ENCODE results near the gene DTX1.

DTX1 gene

DNA sequence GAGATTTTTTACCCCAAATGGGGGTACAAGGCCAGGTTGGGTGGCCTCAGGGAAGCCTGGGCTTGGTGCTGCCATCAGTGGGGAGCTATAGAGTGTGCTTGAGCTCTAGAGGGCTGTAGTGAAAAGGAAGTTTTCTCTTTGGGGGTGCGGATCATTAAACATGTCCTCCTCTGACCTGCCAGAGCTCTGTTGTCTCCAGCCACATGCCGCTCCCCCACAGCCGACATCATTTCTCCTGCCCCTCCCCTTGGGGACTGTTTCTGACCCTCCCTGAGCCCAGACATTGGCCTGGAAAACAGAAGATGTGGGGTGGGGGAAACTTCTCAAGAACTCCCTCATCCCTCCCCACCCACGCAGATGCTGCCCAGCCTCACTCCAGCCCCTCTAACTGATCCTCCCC is 25.3 kb downstream of the DTX1 start:
- Histone ChIP-seq H3K27me3 (ENCODE audit: control insufficient read depth, low read length) (no peaks in the 10 kb centered on the region), H4K20me1 (ENCODE audit: control insufficient read depth, insufficient read depth, low read depth, low read length) (peaks cover 4% of the 10 kb centered on the region; the same call in 1 of the 2 replicates), H3K27ac (ENCODE audit: low read depth, low read length) (peak overlapping the region; percentile 97), H3K79me2 (ENCODE audit: control insufficient read depth, low read length) (peaks cover 94% of the 10 kb centered on the region), H3K4me1 (ENCODE audit: control insufficient read depth, low read length) (peaks cover 99% of the 10 kb centered on the region), H3K9me3 (ENCODE audit: control insufficient read depth, insufficient read depth, low read length) (no peaks in the 10 kb centered on the region), H3K9me2 (replicated peaks; ENCODE audit: control insufficient read depth, low read length) (no peaks in the 10 kb centered on the region), H3K36me3 (ENCODE audit: control insufficient read depth, low read length) (peaks cover 94% of the 10 kb centered on the region), H3F3A (ENCODE audit: control insufficient read depth, insufficient read depth) (peaks cover 76% of the 10 kb centered on the region), H3K4me3 (ENCODE audit: low read length) (no peak overlapping the region), H3K4me2 (ENCODE audit: low read length) (peak overlapping the region; percentile 98; the same call in 1 of the 2 replicates)
- TF ChIP-seq, protein P1, sequence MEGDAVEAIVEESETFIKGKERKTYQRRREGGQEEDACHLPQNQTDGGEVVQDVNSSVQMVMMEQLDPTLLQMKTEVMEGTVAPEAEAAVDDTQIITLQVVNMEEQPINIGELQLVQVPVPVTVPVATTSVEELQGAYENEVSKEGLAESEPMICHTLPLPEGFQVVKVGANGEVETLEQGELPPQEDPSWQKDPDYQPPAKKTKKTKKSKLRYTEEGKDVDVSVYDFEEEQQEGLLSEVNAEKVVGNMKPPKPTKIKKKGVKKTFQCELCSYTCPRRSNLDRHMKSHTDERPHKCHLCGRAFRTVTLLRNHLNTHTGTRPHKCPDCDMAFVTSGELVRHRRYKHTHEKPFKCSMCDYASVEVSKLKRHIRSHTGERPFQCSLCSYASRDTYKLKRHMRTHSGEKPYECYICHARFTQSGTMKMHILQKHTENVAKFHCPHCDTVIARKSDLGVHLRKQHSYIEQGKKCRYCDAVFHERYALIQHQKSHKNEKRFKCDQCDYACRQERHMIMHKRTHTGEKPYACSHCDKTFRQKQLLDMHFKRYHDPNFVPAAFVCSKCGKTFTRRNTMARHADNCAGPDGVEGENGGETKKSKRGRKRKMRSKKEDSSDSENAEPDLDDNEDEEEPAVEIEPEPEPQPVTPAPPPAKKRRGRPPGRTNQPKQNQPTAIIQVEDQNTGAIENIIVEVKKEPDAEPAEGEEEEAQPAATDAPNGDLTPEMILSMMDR (IDR thresholded peaks at IDR 0.05; ENCODE audit: low read depth, low read length, poor library complexity, severe bottlenecking) = no peak
- TF ChIP-seq EZH2phosphoT487 (IDR thresholded peaks at IDR 0.05; ENCODE audit: borderline replicate concordance, low read length) = no peak

DNA sequence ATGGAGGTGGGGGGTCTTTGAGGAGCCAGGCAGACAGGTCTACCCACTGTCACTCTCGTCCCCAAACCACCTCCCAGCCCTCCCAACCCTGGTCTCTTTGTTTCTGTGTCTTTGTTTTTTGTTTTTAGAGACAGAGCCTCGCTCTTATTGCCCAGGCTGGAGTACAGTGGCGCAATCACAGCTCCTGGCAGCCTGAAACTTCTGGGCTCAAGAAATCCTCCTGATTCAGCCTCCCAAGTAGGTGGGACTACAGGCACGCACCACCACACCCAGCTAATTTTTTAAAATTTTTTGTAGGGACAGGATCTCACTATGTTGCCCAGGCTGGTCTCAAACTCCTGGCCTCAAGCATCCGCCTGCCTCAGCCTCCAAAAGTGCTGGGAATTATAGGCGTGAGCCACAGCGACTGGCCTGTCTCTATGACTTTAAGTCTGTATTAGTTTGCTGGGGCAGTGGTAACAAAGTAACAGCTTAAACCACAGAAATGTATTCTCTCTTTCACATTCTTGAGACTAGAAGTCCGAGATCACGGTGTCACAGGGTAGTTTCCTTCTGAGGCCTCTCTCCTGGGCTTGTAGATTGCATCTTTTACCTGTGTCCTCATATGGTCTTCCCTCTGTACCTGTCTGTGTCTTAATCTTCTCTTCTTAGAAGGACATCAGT is 26.1 kb downstream of the DTX1 start:
- Histone ChIP-seq H3K4me1 (ENCODE audit: control insufficient read depth, low read length) (peaks cover 99% of the 10 kb centered on the region), H3K27ac (ENCODE audit: low read depth, low read length) (peak overlapping the region; percentile 97), H3K27me3 (ENCODE audit: control insufficient read depth, low read length) (no peaks in the 10 kb centered on the region), H3K9me3 (ENCODE audit: control insufficient read depth, insufficient read depth, low read length) (no peaks in the 10 kb centered on the region), H3F3A (ENCODE audit: control insufficient read depth, insufficient read depth) (peaks cover 77% of the 10 kb centered on the region), H3K4me3 (ENCODE audit: low read length) (no peak overlapping the region), H3K4me2 (ENCODE audit: low read length) (peak overlapping the region; percentile 98), H4K20me1 (ENCODE audit: control insufficient read depth, insufficient read depth, low read depth, low read length) (peaks cover 4% of the 10 kb centered on the region; the same call in 1 of the 2 replicates), H3K79me2 (ENCODE audit: control insufficient read depth, low read length) (peaks cover 94% of the 10 kb centered on the region), H3K9me2 (replicated peaks; ENCODE audit: control insufficient read depth, low read length) (no peaks in the 10 kb centered on the region), H3K36me3 (ENCODE audit: control insufficient read depth, low read length) (peaks cover 94% of the 10 kb centered on the region)
- TF ChIP-seq, protein P1 (IDR thresholded peaks at IDR 0.05; ENCODE audit: low read depth, low read length, poor library complexity, severe bottlenecking) = no peak
- no peak for TF ChIP-seq EZH2phosphoT487 (IDR thresholded peaks at IDR 0.05; ENCODE audit: borderline replicate concordance, low read length)

DNA sequence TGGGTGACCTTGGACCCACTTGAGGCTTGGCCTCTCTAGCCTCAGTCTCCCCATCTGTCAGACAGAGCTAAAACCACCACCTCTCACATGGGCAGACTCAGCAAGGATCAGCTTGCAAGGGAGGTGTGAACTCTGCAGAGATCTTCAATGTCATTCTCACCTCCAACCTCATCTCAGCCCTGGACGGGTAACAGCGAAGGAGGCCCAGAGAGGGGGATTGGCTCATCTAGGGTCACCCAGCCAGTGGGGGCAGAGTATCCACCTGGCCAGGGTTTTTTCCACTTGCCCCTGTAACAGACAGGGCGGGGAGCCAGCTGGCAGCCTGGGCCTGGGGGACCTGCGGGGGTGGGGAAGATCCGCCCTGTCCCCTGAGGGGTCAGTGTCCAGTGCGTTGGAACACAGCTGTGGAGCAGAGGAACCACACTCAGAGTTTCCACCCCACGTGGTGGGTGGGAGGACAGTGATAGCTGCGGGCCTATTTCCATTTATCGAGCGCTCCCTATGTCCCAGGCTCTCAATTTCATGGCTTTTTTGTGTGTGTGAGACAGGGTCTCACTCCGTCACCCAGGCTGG is 27.4 kb downstream of the DTX1 start:
- no peaks in the 10 kb centered on the region for H3K9me2 ChIP-seq (replicated peaks; ENCODE audit: control insufficient read depth, low read length)
- peaks cover 95% of the 10 kb centered on the region for H3K36me3 ChIP-seq (ENCODE audit: control insufficient read depth, low read length)
- peaks cover 100% of the 10 kb centered on the region for H3K4me1 ChIP-seq (ENCODE audit: control insufficient read depth, low read length)
- H3K27ac ChIP-seq (ENCODE audit: low read depth, low read length) = peak overlapping the region; percentile 97
- H3K4me2 ChIP-seq (ENCODE audit: low read length) = peak overlapping the region; percentile 98
- H3K27me3 ChIP-seq (ENCODE audit: control insufficient read depth, low read length) = no peaks in the 10 kb centered on the region
- H3F3A ChIP-seq (ENCODE audit: control insufficient read depth, insufficient read depth) = peaks cover 83% of the 10 kb centered on the region
- H3K9me3 ChIP-seq (ENCODE audit: control insufficient read depth, insufficient read depth, low read length) = no peaks in the 10 kb centered on the region
- TF ChIP-seq, protein P1 (IDR thresholded peaks at IDR 0.05; ENCODE audit: low read depth, low read length, poor library complexity, severe bottlenecking) = no peak
- no peak for TF ChIP-seq EZH2phosphoT487 (IDR thresholded peaks at IDR 0.05; ENCODE audit: borderline replicate concordance, low read length)
- H4K20me1 ChIP-seq (ENCODE audit: control insufficient read depth, insufficient read depth, low read depth, low read length) = peaks cover 4% of the 10 kb centered on the region; the same call in 1 of the 2 replicates
- peak overlapping the region; percentile 24 for H3K4me3 ChIP-seq (ENCODE audit: low read length)
- peaks cover 95% of the 10 kb centered on the region for H3K79me2 ChIP-seq (ENCODE audit: control insufficient read depth, low read length)
